A673 (cell line): ENCODE measurements around the gene GRIK4. TPM values are rescaled to one million over a fixed set of nuclear protein-coding genes. Genes with fewer than 3 reads are reported as not detected.

ENCODE experiments used
- BruUV-seq: library from RNA; stranded (reverse); fragments of 400-500 nt; replicated peaks from 2 replicates; lab custom pipeline; 2021; lab: Mats Ljungman, UMichigan
- CTCF ChIA-PET: fragments of 300-600 bp; sonication (Branson Sonifier 250); formaldehyde crosslinking; loops from one replicate; lab custom pipeline; 2022; ENCODE audit warnings: antibody characterized with exemption; lab: Charles Lee
- POLR2A ChIA-PET: fragments of 300-600 bp; sonication (Branson Sonifier 250); formaldehyde crosslinking; loops from one replicate; lab custom pipeline; 2022; ENCODE audit warnings: antibody characterized with exemption; ENCODE audit not compliant: low non-redundant PET; lab: Charles Lee
- DNase-seq: peaks from one replicate; pipeline ENCODE4 v3.0.0-alpha.2; 2015; ENCODE audit warnings: low spot score
- H3K27ac ChIP-seq: fragments of 200-600 bp; sonication (generic); 2 replicates; pipeline ENCODE4 v1.5.1; 2016; ENCODE audit warnings: mixed run types, low read depth, mild to moderate bottlenecking, mixed read lengths, antibody characterized with exemption, low read length; ENCODE audit not compliant: poor library complexity, severe bottlenecking
- H3K27me3 ChIP-seq: fragments of 200-600 bp; sonication (generic); replicated peaks from 2 replicates; pipeline ENCODE4 v1.6.1; 2017; ENCODE audit warnings: mixed run types, low read depth, mild to moderate bottlenecking, mixed read lengths, antibody characterized with exemption, low read length; ENCODE audit not compliant: insufficient read depth, poor library complexity
- H3K36me3 ChIP-seq: fragments of 200-600 bp; sonication (generic); 2 replicates; pipeline ENCODE4 v1.6.1; 2016; ENCODE audit warnings: mixed run types, mild to moderate bottlenecking, mixed read lengths, antibody characterized with exemption, low read length; ENCODE audit not compliant: insufficient read depth, poor library complexity, severe bottlenecking
- H3K4me1 ChIP-seq: fragments of 200-600 bp; sonication (generic); 2 replicates; pipeline ENCODE4 v1.6.1; 2017; ENCODE audit warnings: mixed run types, mild to moderate bottlenecking, mixed read lengths, antibody characterized with exemption, low read length; ENCODE audit not compliant: insufficient read depth, poor library complexity, severe bottlenecking
- H3K4me3 ChIP-seq: fragments of 200-600 bp; sonication (generic); 2 replicates; pipeline ENCODE4 v1.5.1; 2016; ENCODE audit warnings: low read depth, mixed run types, mild to moderate bottlenecking, mixed read lengths, low read length; ENCODE audit not compliant: poor library complexity, severe bottlenecking
- H3K9me3 ChIP-seq: fragments of 200-600 bp; sonication (generic); 2 replicates; pipeline ENCODE4 v1.6.1; 2016; ENCODE audit warnings: mixed run types, low read depth, mild to moderate bottlenecking, mixed read lengths, antibody characterized with exemption, low read length; ENCODE audit not compliant: poor library complexity, severe bottlenecking
- EZH2 ChIP-seq: fragments of 200-600 bp; sonication (generic); IDR thresholded peaks from 2 replicates; pipeline ENCODE4 v1.6.1; 2017; ENCODE audit warnings: borderline replicate concordance, low read depth, mild to moderate bottlenecking, mixed read lengths, antibody characterized with exemption, low read length; ENCODE audit not compliant: poor library complexity, severe bottlenecking
- intact Hi-C: fragments of 100-400 bp; cut with micrococcal nuclease; formaldehyde crosslinking; loops from one replicate; pipeline ENCODE4 v1.10.0; 2022; ENCODE audit not compliant: unreplicated experiment
- total RNA-seq: library from RNA; stranded (reverse); gene quantifications from 2 replicates; pipeline ENCODE4 v1.2.3, GENCODE V29; 2021
- TF ChIP-seq, protein P1 (sequence below): fragments of 300-800, 200-600 bp; sonication (generic); conservative IDR thresholded peaks from 2 replicates; pipeline ENCODE4 v1.5.1; 2017; ENCODE audit warnings: low read depth, mild to moderate bottlenecking, antibody characterized with exemption, low read length, moderate library complexity, mixed read lengths

Gene GRIK4
- total RNA-seq, 1 experiment from 2014 or later, result not detected

DNA sequence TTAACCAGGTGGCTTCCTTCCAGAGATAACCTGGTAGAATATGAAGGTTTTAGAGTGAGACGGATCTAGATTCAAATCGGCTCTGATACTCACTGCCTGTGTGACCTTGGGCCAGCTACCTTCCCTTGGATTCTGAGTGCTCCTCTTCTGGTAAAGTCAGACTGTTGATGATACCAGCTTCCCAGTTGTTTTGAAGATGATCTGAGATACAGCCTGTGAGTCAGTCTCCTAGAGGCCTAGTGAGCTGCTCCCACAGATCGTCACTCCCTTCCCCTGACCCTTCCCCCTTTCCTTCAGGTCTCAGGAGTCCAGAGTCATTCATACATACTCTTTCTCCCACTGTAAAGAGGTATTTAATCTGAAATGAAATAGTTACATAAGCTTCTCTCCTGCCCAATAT lies 207.8 kb downstream of the GRIK4 start:
- no peak for TF ChIP-seq EZH2
- TF ChIP-seq, protein P1, sequence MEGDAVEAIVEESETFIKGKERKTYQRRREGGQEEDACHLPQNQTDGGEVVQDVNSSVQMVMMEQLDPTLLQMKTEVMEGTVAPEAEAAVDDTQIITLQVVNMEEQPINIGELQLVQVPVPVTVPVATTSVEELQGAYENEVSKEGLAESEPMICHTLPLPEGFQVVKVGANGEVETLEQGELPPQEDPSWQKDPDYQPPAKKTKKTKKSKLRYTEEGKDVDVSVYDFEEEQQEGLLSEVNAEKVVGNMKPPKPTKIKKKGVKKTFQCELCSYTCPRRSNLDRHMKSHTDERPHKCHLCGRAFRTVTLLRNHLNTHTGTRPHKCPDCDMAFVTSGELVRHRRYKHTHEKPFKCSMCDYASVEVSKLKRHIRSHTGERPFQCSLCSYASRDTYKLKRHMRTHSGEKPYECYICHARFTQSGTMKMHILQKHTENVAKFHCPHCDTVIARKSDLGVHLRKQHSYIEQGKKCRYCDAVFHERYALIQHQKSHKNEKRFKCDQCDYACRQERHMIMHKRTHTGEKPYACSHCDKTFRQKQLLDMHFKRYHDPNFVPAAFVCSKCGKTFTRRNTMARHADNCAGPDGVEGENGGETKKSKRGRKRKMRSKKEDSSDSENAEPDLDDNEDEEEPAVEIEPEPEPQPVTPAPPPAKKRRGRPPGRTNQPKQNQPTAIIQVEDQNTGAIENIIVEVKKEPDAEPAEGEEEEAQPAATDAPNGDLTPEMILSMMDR, result no peak
- H3K36me3 ChIP-seq, result no peaks in the 10 kb centered on the region
- BruUV-seq, result no TSS peak
- peaks cover 38% of the 10 kb centered on the region for H3K27me3 ChIP-seq
- POLR2A ChIA-PET, result no interaction called here
- no peak for DNase-seq
- intact Hi-C loops, result no loop called here
- CTCF ChIA-PET, result interaction anchor here (0.6 kb wide), 1 partner anchor 232 kb away, joined by 3 read pairs; no protein-coding TSS in a partner anchor
- H3K4me3 ChIP-seq, result no peak overlapping the region
- H3K9me3 ChIP-seq, result no peaks in the 10 kb centered on the region
- no peak overlapping the region for H3K27ac ChIP-seq
- no peaks in the 10 kb centered on the region for H3K4me1 ChIP-seq

GRCh38 chr11:120720760-120721159 lies 209.2 kb downstream of the GRIK4 start:
- Histone ChIP-seq H3K27me3 (peaks cover 38% of the 10 kb centered on the region), H3K4me1 (no peaks in the 10 kb centered on the region), H3K4me3 (no peak overlapping the region), H3K27ac (no peak overlapping the region), H3K36me3 (no peaks in the 10 kb centered on the region), H3K9me3 (no peaks in the 10 kb centered on the region)
- intact Hi-C loops, result no loop called here
- DNase-seq, result no peak
- BruUV-seq, result no TSS peak
- CTCF ChIA-PET, result no interaction called here
- no peak for TF ChIP-seq EZH2
- TF ChIP-seq, protein P1, result no peak
- POLR2A ChIA-PET, result no interaction called here

GRCh38 chr11:120722524-120722923 lies 211.0 kb downstream of the GRIK4 start:
- POLR2A ChIA-PET, result no interaction called here
- DNase-seq, result no peak
- TF ChIP-seq, protein P1, result no peak
- no peak for TF ChIP-seq EZH2
- H3K27me3 ChIP-seq, result peaks cover 31% of the 10 kb centered on the region
- intact Hi-C loops, result no loop called here
- H3K9me3 ChIP-seq, result peaks cover 3% of the 10 kb centered on the region
- no peak overlapping the region for H3K4me3 ChIP-seq
- H3K27ac ChIP-seq, result no peak overlapping the region
- H3K36me3 ChIP-seq, result no peaks in the 10 kb centered on the region
- H3K4me1 ChIP-seq, result no peaks in the 10 kb centered on the region
- no TSS peak for BruUV-seq
- CTCF ChIA-PET, result no interaction called here
